Gastroesophageal sphincter (tissue), 2 donors: ENCODE results near the gene L3MBTL4.

Source experiments
- EP300 ChIP-seq: sonication (generic); formaldehyde crosslinking; IDR thresholded peaks from one replicate; pipeline ENCODE4 v1.6.1; 2017; ENCODE audit warnings: antibody characterized with exemption, mild to moderate bottlenecking
- POLR2AphosphoS5 ChIP-seq: sonication (generic); formaldehyde crosslinking; IDR thresholded peaks from one replicate; pipeline ENCODE4 v1.6.1; 2017; ENCODE audit warnings: antibody characterized with exemption

- TF ChIP-seq EP300 (no peak), POLR2AphosphoS5 (no peak)
Measured at GRCh38 chr18:6401687-6402086, 13.0 kb downstream of the L3MBTL4 start.
